GM19395 (cell line): ENCODE results near the gene METTL27.
"Not testable (repeated sequence)": the region's sequence is repeated elsewhere in the genome, so short reads cannot be mapped to it uniquely, and the experiment has no call there.

Experiments used
- ATAC-seq: cut with Tn5 transposase; IDR thresholded peaks from one replicate; pipeline ENCODE4 v1.9.1; 2021; ENCODE audit warnings: mild to moderate bottlenecking, moderate library complexity; ENCODE audit not compliant: unreplicated experiment

Gene METTL27

DNA sequence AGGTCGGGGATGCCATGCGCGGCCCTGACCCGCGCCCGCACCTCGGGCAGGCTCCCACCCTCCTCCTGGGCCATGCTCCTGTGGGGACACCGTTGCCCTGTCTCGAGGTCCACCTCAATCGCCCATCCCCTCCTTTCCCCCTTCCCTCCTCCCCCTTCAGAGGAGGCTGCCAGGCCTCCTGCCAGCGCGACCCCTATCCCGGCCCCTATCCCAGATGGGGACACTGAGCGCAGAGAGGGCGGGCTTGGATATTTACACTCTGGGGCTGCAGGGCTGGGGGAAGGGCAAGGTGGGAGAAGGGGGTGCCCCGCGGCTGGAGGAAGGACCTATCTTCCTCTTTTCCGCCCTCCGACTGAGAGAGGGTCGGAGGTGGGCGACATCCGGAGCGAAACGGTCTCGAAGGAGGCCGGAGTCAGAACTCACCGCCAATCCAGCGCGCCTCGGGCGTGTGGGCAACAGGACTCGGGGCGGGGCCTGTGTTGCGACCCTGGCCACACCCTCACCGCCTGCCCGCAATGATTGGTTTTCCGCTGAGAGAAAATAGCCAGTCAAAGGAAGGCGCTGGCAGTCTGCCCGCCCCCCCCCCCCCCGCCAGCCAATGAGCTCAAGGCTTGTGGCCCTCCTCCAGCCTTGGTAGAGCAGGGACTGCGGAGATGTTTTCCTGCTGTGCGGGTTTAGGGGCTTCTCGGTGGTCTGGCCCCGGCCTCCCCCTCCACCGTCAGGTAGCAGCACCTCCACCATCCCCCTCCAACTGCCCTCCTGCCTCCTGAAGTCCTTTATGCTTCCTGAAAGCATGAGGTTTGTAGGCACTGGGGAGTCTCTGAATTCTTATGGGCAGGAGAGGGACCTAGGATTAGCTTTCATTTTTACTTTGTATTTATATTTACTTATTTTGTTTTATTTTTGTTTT lies at the start of gene METTL27:
TSS of gene METTL27 (minus strand) at position 450 of the 910 bp plus-strand sequence. CDS start at position 74, 376 bp downstream.
- ATAC-seq = peak; percentile 94

- ATAC-seq = no peak
These were observed 49.0 kb upstream of the METTL27 start for GRCh38 chr7:73891178-73891885.

DNA sequence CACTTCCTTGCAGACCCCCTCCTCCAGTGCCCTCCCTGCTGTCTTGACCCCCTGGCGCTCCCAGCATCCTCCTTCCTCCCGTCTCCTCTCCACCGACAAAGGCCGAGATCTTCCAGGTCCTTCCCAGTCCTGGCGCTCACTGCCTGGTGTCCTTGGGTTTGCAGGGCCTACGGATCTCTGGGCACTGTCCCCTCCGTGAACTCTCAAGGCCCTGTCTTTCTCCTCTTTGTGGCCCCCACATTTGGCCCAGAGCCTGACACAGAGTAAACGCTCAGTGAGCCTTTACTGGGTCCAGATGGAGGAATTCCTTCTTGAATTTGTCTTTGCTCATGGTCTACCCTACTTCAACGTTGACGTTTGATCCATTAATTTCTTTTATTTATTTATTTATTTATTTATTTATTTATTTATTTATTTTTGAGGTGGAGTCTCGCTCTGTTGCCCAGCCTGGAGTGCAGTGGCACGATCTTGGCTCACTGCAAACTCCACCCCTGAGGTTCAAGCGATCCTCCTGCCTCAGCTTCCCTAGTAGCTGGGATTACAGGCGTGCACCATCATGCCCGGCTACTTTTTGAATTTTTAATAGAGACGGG lies 48.3 kb upstream of the METTL27 start:
- no peak for ATAC-seq

- ATAC-seq = no peak
These were observed 46.6 kb upstream of the METTL27 start for GRCh38 chr7:73888959-73889358.

- ATAC-seq = no peak
These were observed 45.4 kb upstream of the METTL27 start for GRCh38 chr7:73887762-73888161.

DNA sequence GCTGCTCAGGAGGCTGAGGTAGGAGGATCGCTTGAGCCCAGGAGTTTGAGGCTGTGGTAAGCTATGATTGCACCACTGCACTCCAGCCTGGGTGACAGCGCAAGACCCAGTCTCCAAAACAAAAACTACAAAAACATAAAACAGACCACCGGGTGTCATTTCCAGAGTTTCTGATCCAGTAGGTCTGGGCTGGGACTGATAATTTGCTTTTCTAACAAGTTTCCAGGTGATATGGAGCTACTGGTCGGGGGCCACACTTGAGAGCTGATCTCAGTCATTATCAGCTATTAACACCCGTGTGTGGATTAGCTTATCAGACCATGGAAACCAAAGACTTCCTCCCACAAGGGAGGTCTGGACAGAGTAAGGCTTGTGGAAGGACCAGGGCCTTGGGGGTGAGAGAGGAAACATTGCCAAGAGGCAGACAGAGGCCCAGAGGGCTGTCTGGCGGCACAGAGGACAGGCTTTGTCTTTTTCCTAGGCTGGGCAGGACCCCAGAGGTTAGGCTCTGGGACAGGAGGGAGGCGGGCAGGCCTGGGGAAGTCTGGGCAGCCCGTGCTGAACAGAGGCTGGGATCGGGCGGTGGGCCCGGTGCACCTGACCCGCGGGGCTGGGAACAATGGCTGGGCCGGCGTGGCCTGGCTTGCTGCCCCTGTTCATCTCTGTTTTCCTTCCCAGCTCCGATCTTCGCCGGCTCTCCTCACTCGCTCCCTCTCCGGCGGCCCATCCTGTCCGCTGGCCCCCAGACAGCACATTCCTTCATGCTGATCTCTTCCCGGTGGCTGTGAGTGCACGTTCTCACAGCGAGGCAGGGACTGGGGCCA lies 43.9 kb upstream of the METTL27 start:
- ATAC-seq = no peak

DNA sequence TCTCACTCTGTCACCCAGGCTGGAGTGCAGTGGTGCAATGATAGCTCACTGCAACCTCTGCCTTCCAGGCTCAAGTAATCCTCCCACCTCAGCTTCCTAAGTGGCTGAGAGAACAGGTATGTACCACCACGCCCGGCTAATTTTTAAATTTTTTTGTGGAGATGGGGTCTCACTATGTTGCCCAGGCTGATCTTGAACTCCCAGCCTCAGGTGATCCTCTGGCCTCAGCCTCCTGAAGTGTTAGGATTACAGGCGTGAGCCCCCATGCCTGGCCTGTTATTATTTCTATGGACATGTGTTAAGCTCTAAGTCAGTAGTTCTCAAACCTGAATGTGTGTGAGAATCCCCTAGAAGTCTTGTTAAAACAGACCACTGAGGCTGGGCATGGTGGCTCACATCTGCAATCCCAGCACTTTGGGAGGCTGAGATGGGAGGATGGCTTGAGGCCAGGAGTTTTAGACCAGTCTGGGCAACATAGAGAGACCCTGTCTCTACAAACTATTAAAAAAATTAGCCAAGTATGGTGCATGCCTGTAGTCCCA lies 43.2 kb upstream of the METTL27 start:
- ATAC-seq = no peak

- ATAC-seq = not testable (repeated sequence)
These were observed 42.6 kb upstream of the METTL27 start for GRCh38 chr7:73884867-73885422.

- ATAC-seq = no peak
These were observed 39.7 kb upstream of the METTL27 start for GRCh38 chr7:73882047-73882402.

DNA sequence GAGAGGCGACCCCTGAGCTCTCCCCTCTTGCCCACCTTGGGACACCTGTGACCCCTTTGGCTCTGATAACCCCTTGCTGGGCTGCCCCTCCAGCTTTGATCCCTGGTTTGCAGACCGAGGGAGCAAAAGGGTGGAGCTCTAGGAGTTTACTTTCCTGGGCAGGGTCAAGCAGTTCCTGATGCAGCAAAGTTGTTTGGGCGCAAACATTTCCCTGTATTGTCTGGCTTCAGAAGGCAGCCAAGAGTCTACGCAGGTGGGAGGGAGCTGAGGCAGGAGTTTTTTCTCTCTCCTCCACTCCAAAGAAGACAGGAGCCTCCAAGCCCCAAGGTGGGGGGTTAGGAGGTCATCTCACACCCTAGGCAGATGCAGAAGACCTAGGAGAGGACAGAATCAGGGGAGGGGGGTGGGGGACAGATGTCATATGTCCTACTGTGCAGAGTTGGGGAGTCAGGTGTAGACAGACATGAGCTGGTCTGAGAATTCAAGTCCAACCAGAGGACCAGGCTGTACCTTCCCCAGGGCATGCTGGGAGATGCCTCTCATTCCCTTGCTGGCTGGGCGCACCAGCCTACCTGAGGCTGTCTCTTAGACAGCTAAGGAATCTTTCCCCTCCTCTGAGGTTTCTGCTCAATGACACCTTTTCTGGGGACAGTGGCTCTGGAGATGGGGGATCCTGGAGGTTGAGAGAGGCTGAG lies 39.2 kb upstream of the METTL27 start:
- no peak for ATAC-seq

- ATAC-seq = no peak
These were observed 38.5 kb upstream of the METTL27 start for GRCh38 chr7:73880755-73881328.

GRCh38 chr7:73879977-73880681 lies 37.8 kb upstream of the METTL27 start:
- no peak for ATAC-seq

GRCh38 chr7:73876973-73877372 lies 34.7 kb upstream of the METTL27 start:
- ATAC-seq = no peak

DNA sequence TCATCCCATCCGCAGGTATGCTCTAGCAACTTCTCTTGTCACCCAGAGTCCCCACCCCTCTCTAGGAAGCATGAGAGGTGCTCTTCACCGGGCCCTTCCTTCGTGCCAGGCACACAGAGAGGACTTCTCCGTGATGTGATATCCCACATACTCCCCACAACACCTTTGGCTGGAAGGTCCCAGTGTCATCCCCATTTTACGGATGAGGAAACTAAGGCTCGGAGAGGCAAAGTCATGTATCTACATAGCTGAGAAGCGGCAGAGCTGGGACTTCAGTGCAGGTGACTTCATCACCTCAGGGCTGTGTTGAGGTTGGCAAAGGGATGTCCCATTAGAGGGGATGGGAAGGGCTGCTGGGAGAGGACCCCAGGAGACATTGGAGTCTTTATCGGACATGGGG lies 34.0 kb upstream of the METTL27 start:
- ATAC-seq = no peak

GRCh38 chr7:73872056-73872908 lies 30.0 kb upstream of the METTL27 start:
- ATAC-seq = no peak

DNA sequence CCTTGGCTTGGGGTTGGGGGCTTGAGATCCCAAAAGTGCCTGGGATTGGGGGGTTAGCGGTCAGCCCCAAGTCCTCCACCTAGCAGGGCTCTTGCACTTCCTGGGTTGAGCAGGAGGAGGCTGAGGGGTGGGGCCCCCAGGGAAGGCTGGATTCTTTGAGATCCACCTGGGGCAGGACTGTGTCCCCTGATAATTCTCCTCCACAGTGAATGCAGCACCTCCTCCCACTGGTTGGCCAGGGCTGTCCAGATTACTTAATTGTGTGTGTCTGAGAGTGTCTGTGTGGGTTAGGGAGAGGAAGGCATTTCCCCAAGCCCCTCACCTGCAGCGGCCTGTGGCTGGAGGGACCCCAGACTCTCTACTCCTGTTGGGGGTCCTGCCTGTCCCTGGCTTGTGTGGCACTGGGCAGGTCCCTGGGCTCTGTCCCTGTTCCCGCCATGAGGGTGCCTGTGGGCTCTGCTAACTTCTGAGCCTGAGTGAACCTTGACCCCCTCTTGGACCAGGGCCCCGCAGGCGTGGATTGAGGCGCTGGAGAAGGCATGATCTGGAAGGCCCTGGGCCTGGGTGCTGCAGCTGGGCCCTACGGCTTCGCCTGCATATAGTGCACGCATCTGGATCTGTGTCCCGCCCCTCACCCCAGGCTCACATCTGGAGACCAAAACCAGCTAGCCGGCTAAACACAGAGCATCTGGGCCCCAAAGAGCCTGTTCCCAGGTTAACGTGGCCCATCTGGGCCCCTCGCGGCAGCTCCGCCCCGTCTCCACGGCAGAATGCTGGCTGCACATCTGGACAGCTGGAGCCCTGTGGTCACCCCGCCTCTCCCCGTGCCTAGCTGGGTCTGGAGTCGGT lies 29.1 kb upstream of the METTL27 start:
- no peak for ATAC-seq

DNA sequence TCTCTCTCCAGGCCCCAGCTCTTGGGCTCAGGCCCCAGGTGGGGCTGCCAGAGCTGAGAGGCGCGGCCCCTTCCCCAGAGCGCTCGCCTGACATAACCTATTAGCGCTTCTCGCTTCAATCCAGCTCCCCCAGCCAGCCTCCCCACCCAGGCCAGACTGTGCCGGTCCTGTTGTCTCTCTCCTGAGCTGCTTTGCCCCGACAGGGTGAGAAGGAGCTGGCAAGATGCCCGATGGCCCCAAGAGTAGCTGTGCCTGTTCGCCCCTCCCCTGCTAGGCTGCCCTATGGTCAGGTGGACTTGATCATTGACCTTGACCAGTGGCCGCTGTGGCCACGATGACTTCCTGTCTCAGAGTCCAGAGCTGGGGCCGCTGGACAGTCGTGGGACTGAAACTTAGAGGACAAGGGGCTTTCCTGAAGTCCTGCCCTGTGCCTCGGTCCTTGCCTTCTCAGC lies 27.8 kb upstream of the METTL27 start:
- no peak for ATAC-seq
